Esophagus muscularis mucosa (tissue), 4 donors: ENCODE results near the gene TJP2. TPM values are rescaled to one million over a fixed set of nuclear protein-coding genes. Genes with fewer than 3 reads are reported as not detected.

Experiments
- DNase-seq: peaks from one replicate; pipeline ENCODE4 v3.0.0-alpha.2; 2017; ENCODE audit errors: extremely low spot score
- H3K27ac ChIP-seq, 4 donors: fragments of 200-600 bp; sonication (generic); replicated peaks in 1 of 4; 1 replicate in 3 of 4; 2 replicates in 1 of 4; pipeline ENCODE4 v1.5.1; 2016 to 2019; ENCODE audit warnings: mild to moderate bottlenecking in 1 of 4
- H3K27me3 ChIP-seq, 4 donors: fragments of 200-600 bp; sonication (generic); one replicate each; pipeline versions ENCODE4 v1.5.1 to v1.6.0; 2016 to 2019
- H3K36me3 ChIP-seq, 4 donors: fragments of 200-600 bp; sonication (generic); one replicate each; pipeline ENCODE4 v1.5.1; 2016 to 2019
- H3K4me1 ChIP-seq, 4 donors: fragments of 200-600 bp; sonication (generic); one replicate each; pipeline ENCODE4 v1.5.1; 2016 to 2019
- H3K4me3 ChIP-seq, 4 donors: fragments of 200-600 bp; sonication (generic); 1 replicate in 2 of 4; 2 replicates in 2 of 4; pipeline ENCODE4 v1.5.1; 2016 to 2019; ENCODE audit warnings: mild to moderate bottlenecking in 4 of 4, moderate library complexity in 1 of 4
- H3K9me3 ChIP-seq, 4 donors: fragments of 200-600 bp; sonication (generic); 1 replicate in 3 of 4; 2 replicates in 1 of 4; pipeline ENCODE4 v1.5.1; 2016 to 2019
- EP300 ChIP-seq: sonication (generic); formaldehyde crosslinking; IDR thresholded peaks from one replicate; pipeline ENCODE4 v1.6.1; 2017; ENCODE audit warnings: antibody characterized with exemption
- POLR2A ChIP-seq: fragments of 450-650 bp; IDR thresholded peaks from one replicate; pipeline ENCODE4 v1.6.1; 2017; ENCODE audit warnings: antibody characterized with exemption, moderate library complexity, mild to moderate bottlenecking, low read depth
- POLR2AphosphoS5 ChIP-seq, 2 donors: sonication (generic); formaldehyde crosslinking; IDR thresholded peaks; one replicate each; pipeline ENCODE4 v1.6.1; 2017; ENCODE audit warnings: antibody characterized with exemption in 2 of 2
- WGBS: methylation state at CpG from one replicate; pipeline ENCODE4 v1.1.5; 2018; 5-methylcytosine and 5-hydroxymethylcytosine counted together
- intact Hi-C: fragments of 100-400 bp; cut with DNase I; formaldehyde crosslinking; loops from one replicate; pipeline ENCODE4 v1.15.1; 2023
- total RNA-seq, 4 donors: library from RNA; depleted of rRNA; stranded (reverse); fragments of >200 nt; gene quantifications; one replicate each; pipeline versions ENCODE4 v1.1.0 to v1.2.1, GENCODE V29; 2016
- TF ChIP-seq, protein P1 (sequence below), 3 experiments: fragments of 200-600 bp in 2 of 3; fragments of 450-650 bp in 1 of 3; sonication (generic) in 2 of 3; IDR thresholded peaks; one replicate each; pipeline ENCODE4 v1.5.1; 2017 to 2019; ENCODE audit warnings: antibody characterized with exemption in 3 of 3, mild to moderate bottlenecking in 2 of 3, moderate library complexity in 1 of 3

TJP2 gene
- total RNA-seq, 4 donors from 2014 or later = 101 to 172 (median 125) TPM

DNA sequence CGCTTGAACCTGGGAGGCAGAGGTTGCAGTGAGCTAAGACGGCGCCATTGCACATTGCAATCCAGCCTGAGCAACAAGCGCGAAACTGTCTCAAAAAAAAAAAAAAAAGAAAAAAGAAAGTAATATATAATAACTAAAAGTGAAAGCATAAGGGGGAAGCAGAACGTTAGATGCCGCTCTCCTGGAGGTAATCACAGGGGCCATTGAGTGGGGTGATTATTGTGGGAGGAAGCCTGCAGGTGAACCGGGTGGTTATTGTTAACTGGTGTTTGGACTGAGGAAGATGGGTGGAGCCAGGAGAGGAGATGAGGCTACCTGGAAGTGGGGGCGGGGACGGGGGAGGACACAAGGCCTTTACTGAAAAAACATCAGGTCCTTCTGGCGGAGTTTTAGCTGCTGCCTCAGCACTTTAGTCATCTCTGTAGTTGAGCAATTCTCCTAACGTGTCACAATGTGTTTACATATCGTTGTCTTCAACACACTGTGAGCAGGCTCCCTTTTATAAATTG is 5.3 kb upstream of the TJP2 start:
- TF ChIP-seq EP300 (no peak), POLR2A (no peak), POLR2AphosphoS5 (IDR thresholded peaks at IDR 0.05) (no peak)
- TF ChIP-seq, protein P1, sequence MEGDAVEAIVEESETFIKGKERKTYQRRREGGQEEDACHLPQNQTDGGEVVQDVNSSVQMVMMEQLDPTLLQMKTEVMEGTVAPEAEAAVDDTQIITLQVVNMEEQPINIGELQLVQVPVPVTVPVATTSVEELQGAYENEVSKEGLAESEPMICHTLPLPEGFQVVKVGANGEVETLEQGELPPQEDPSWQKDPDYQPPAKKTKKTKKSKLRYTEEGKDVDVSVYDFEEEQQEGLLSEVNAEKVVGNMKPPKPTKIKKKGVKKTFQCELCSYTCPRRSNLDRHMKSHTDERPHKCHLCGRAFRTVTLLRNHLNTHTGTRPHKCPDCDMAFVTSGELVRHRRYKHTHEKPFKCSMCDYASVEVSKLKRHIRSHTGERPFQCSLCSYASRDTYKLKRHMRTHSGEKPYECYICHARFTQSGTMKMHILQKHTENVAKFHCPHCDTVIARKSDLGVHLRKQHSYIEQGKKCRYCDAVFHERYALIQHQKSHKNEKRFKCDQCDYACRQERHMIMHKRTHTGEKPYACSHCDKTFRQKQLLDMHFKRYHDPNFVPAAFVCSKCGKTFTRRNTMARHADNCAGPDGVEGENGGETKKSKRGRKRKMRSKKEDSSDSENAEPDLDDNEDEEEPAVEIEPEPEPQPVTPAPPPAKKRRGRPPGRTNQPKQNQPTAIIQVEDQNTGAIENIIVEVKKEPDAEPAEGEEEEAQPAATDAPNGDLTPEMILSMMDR (IDR thresholded peaks at IDR 0.05) = no peak
- Histone ChIP-seq H3K4me1 (peaks cover 20 to 30% (median 21%) of the 10 kb centered on the region in 4 donors), H3K36me3 (no peaks in the 10 kb centered on the region), H3K27ac (no peak overlapping the region), H3K4me3 (peak overlapping the region in 1 of 4 donors; percentile 24), H3K27me3 (no peaks in the 10 kb centered on the region), H3K9me3 (no peaks in the 10 kb centered on the region)
- intact Hi-C loops = no loop called here
- DNase-seq = no peak
- WGBS = 72% methylated on average over 13 of the region's 13 CpGs

DNA sequence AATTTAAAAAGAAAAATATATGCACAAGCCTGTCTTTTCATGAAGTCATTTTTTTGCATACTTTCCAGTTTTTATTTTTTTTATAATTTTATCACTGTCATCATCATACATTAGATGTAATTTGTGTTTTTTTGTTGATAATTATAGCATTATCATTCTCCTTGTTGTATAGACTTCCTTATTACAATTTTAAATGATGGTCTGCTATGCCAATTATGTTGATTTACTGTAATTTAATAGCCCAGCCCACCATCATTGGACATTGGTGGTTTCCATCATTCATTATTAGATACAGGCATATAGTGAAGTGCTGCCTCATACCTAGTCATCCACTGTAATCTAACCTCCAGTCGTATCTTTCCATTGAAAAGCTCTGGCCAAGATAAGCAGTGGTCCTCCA is 3.8 kb upstream of the TJP2 start:
- intact Hi-C loops = loop anchor here (5.0 kb wide), 1 partner anchor 48 kb away; no protein-coding TSS in a partner anchor
- Histone ChIP-seq H3K4me1 (peaks cover 17 to 34% (median 28%) of the 10 kb centered on the region in 4 donors), H3K36me3 (no peaks in the 10 kb centered on the region), H3K27ac (no peak overlapping the region), H3K27me3 (no peaks in the 10 kb centered on the region), H3K9me3 (no peaks in the 10 kb centered on the region), H3K4me3 (no peak overlapping the region)
- no peak for DNase-seq
- 65% methylated on average over 1 of the region's 1 CpG for WGBS
- TF ChIP-seq, protein P1 (IDR thresholded peaks at IDR 0.05) = no peak
- no peak for TF ChIP-seq POLR2A
- TF ChIP-seq EP300 = no peak
- no peak for TF ChIP-seq POLR2AphosphoS5 (IDR thresholded peaks at IDR 0.05)

DNA sequence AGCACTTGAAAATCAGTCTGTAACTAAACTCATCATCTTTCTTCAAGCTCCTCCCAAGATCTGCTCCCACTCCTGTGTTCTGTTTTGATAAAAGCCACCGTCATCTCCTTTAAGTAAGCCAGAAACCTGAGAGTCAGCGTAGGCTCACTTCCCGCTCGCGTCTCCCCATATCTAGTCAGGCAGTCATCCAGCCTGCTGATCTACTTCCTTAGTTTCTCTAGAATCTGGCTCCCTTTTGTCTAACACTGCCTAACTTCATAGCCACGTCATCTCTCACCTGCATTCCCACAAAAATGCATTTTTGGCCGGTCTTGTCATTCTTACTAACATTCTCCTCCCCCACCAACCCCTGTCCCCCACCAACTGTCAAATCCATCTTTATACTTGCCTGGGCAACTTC is 3.0 kb upstream of the TJP2 start:
- no peak for DNase-seq
- H3K36me3 ChIP-seq = no peaks in the 10 kb centered on the region
- intact Hi-C loops = loop anchor here (5.0 kb wide), 1 partner anchor 49 kb away; no protein-coding TSS in a partner anchor
- H3K4me3 ChIP-seq = no peak overlapping the region
- WGBS = 72% methylated on average over 7 of the region's 7 CpGs
- H3K4me1 ChIP-seq = peaks cover 17 to 42% (median 36%) of the 10 kb centered on the region in 4 donors
- H3K27me3 ChIP-seq = no peaks in the 10 kb centered on the region
- no peaks in the 10 kb centered on the region for H3K9me3 ChIP-seq
- H3K27ac ChIP-seq = no peak overlapping the region
- TF ChIP-seq EP300 (no peak), POLR2AphosphoS5 (IDR thresholded peaks at IDR 0.05) (peak; percentile 40 to 44)

DNA sequence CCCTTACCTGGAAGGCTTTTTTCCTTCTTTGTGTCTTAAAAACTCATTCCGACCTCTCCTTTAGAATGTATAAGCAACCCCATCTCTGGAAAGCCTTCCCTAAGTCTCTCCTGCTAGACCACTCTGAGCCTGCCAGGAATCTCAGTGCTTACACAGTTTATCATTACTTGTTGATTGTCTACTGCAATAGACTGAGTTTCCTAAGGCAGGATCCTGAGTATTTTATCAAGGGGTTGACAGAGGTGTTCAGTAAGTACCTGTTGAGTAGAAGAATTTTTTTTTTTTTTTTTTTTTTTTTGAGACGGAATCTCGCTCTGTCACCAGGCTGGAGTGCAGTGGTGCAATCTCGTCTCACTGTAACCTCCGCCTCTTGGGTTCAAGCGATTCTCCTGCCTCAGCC is 2.6 kb upstream of the TJP2 start:
- TF ChIP-seq, protein P1 (IDR thresholded peaks at IDR 0.05) = no peak
- TF ChIP-seq POLR2A (no peak), EP300 (no peak), POLR2AphosphoS5 (IDR thresholded peaks at IDR 0.05) (no peak)
- Histone ChIP-seq H3K36me3 (no peaks in the 10 kb centered on the region), H3K9me3 (no peaks in the 10 kb centered on the region), H3K4me1 (peaks cover 17 to 47% (median 41%) of the 10 kb centered on the region in 4 donors), H3K4me3 (no peak overlapping the region), H3K27ac (no peak overlapping the region), H3K27me3 (no peaks in the 10 kb centered on the region)
- 99% methylated on average over 6 of the region's 6 CpGs for WGBS
- intact Hi-C loops = loop anchor here (5.0 kb wide), 1 partner anchor 49 kb away; no protein-coding TSS in a partner anchor
- no peak for DNase-seq

DNA sequence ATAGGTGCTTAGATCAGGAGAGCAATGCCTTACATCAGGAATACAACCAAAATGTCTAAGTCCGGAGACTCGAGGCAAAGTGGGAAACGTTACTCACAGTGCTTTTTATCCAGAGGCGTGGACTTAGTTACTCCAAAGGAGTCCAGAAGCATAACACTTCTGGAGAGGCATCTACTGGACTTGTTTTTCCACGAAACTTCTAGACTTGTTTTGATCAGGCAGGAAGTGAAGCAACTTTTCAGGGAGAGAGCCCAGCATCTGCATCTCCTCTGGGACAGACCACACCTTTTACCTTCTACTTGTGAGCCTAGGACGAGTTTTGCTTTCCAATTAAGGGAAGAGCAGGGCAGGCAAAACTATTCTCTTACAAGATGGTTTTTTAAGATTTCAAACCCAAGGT is 1.2 kb upstream of the TJP2 start:
- Histone ChIP-seq H3K9me3 (no peaks in the 10 kb centered on the region), H3K4me1 (peaks cover 17 to 57% (median 55%) of the 10 kb centered on the region in 4 donors), H3K27ac (peak overlapping the region; percentile 85 to 91 (median 89)), H3K27me3 (no peaks in the 10 kb centered on the region), H3K4me3 (no peak overlapping the region), H3K36me3 (no peaks in the 10 kb centered on the region)
- DNase-seq = no peak
- intact Hi-C loops = loop anchor here (5.0 kb wide), 1 partner anchor 51 kb away; no protein-coding TSS in a partner anchor
- no peak for TF ChIP-seq POLR2A
- TF ChIP-seq POLR2AphosphoS5 (IDR thresholded peaks at IDR 0.05) = peak in 1 of 2 donors; percentile 12
- TF ChIP-seq, protein P1 (IDR thresholded peaks at IDR 0.05) = no peak
- no peak for TF ChIP-seq EP300
- 59% methylated on average over 6 of the region's 6 CpGs for WGBS
